Caco-2 (cell line): ENCODE data around the gene ALDH5A1. TPM values are rescaled to one million over a fixed set of nuclear protein-coding genes. Genes with fewer than 3 reads are reported as not detected.
A peak's percentile ranks its signal among the peaks of the same experiment; 100 is the strongest.

Source experiments
- BruUV-seq: library from RNA; stranded (reverse); fragments of 400-500 nt; replicated peaks from 2 replicates; lab custom pipeline; 2021; lab: Mats Ljungman, UMichigan
- CTCF ChIA-PET: fragments of 300-600 bp; sonication (Branson Sonifier 250); formaldehyde crosslinking; loops from one replicate; lab custom pipeline; 2022; ENCODE audit warnings: antibody characterized with exemption; lab: Charles Lee
- POLR2A ChIA-PET: fragments of 300-600 bp; sonication (Branson Sonifier 250); formaldehyde crosslinking; loops from one replicate; lab custom pipeline; 2022; ENCODE audit warnings: antibody characterized with exemption; lab: Charles Lee
- DNase-seq, 2 experiments: peaks; one replicate each; pipeline versions ENCODE4 v3.0.0 to v3.0.0-alpha.2; 2020 to 2022
- H3K27me3 ChIP-seq: replicated peaks from 2 replicates; pipeline ENCODE4 v1.6.0; 2011; ENCODE audit warnings: low read length; ENCODE audit not compliant: control insufficient read depth, insufficient read depth
- H3K36me3 ChIP-seq: 2 replicates; pipeline ENCODE4 v1.5.1; 2011; ENCODE audit warnings: low read length; ENCODE audit not compliant: control insufficient read depth, insufficient read depth
- H3K4me1 ChIP-seq: fragments of 250-450 bp; sonication (Bioruptor Pico); 2 replicates; pipeline ENCODE4 v1.5.1; 2020; ENCODE audit warnings: mild to moderate bottlenecking
- H3K4me3 ChIP-seq: 2 replicates; pipeline ENCODE4 v1.5.1; 2011; ENCODE audit warnings: low read depth, mild to moderate bottlenecking, control low read depth, low read length
- H3K9me3 ChIP-seq: fragments of 250-450 bp; sonication (Bioruptor Pico); 2 replicates; pipeline ENCODE4 v1.5.1; 2020; ENCODE audit warnings: mild to moderate bottlenecking, moderate library complexity
- H3K27ac Mint-ChIP-seq: one replicate; pipeline ENCODE4 v1.8.0; 2022; ENCODE audit warnings: mixed read lengths; ENCODE audit not compliant: unreplicated experiment
- H3K27me3 Mint-ChIP-seq: one replicate; pipeline ENCODE4 v1.8.0; 2022; ENCODE audit warnings: mixed read lengths; ENCODE audit not compliant: insufficient read depth, unreplicated experiment
- H3K36me3 Mint-ChIP-seq: one replicate; pipeline ENCODE4 v1.8.0; 2022; ENCODE audit warnings: mild to moderate bottlenecking, mixed read lengths; ENCODE audit not compliant: insufficient read depth, unreplicated experiment
- H3K4me1 Mint-ChIP-seq: one replicate; pipeline ENCODE4 v1.8.0; 2022; ENCODE audit warnings: low read depth, mixed read lengths; ENCODE audit not compliant: unreplicated experiment
- H3K4me3 Mint-ChIP-seq: one replicate; pipeline ENCODE4 v1.8.0; 2022; ENCODE audit warnings: mild to moderate bottlenecking, moderate library complexity, mixed read lengths; ENCODE audit not compliant: unreplicated experiment
- H3K9me3 Mint-ChIP-seq: one replicate; pipeline ENCODE4 v1.8.0; 2022; ENCODE audit warnings: mixed read lengths; ENCODE audit not compliant: unreplicated experiment
- CTCF ChIP-seq, 2 experiments: fragments of 200-600 bp in 1 of 2; IDR thresholded peaks; 1 replicate in 1 of 2; 2 replicates in 1 of 2; pipeline versions ENCODE4 v1.5.1 to v1.8.0; 2011 to 2022; ENCODE audit warnings: antibody characterized with exemption in 1 of 2, control low read depth in 1 of 2, inconsistent platforms in 1 of 2, low read depth in 1 of 2, low read length in 1 of 2, mild to moderate bottlenecking in 1 of 2, moderate library complexity in 1 of 2; ENCODE audit not compliant: insufficient read depth in 1 of 2, severe bottlenecking in 1 of 2, unreplicated experiment in 1 of 2
- intact Hi-C: fragments of 100-400 bp; cut with micrococcal nuclease; formaldehyde crosslinking; loops from one replicate; pipeline ENCODE4 v1.10.0; 2022; ENCODE audit not compliant: unreplicated experiment
- total RNA-seq: library from RNA; stranded (reverse); gene quantifications from 2 replicates; pipeline ENCODE4 v1.2.3, GENCODE V29; 2022

The ALDH5A1 gene
- total RNA-seq, 1 experiment from 2014 or later: 45.3 TPM

- BruUV-seq: no TSS peak
- Mint-ChIP-seq H3K4me3 (peak overlapping the region; percentile 18), H3K36me3 (no peaks in the 10 kb centered on the region), H3K9me3 (no peaks in the 10 kb centered on the region), H3K4me1 (peaks cover 8% of the 10 kb centered on the region), H3K27ac (no peak overlapping the region), H3K27me3 (peaks cover 4% of the 10 kb centered on the region)
- POLR2A ChIA-PET: no interaction called here
- no peak overlapping the region for H3K4me3 ChIP-seq
- intact Hi-C loops: loop anchor here (1.0 to 10.0 kb wide), 4 partner anchors 61 to 183 kb away; partner anchors contain the start of gene KIAA0319
- CTCF ChIA-PET: interaction anchor here (0.6 to 1.2 kb wide), 3 partner anchors 83 to 712 kb away, joined by 3 to 4 read pairs (median 3); partner anchors contain the start of genes ACOT13 and TDP2
- H3K27me3 ChIP-seq: no peaks in the 10 kb centered on the region
- peak; percentile 64 to 74 for DNase-seq
- no peaks in the 10 kb centered on the region for H3K36me3 ChIP-seq
- H3K9me3 ChIP-seq: no peaks in the 10 kb centered on the region
- peak; percentile 76 to 90 for TF ChIP-seq CTCF (IDR thresholded peaks at IDR 0.05; ENCODE audit: insufficient read depth in 1 of 2, low read depth in 1 of 2, low read length in 1 of 2, severe bottlenecking in 1 of 2, unreplicated experiment in 1 of 2)
- H3K4me1 ChIP-seq: 0 out of 2 replicates have a peak, but pooled peaks cover 5% of the 10 kb centered on the region
Measured at GRCh38 chr6:24583463-24584381, 89.0 kb downstream of the ALDH5A1 start.

- DNase-seq: no peak
- Mint-ChIP-seq H3K27me3 (peaks cover 4% of the 10 kb centered on the region), H3K4me3 (no peak overlapping the region), H3K36me3 (no peaks in the 10 kb centered on the region), H3K4me1 (peaks cover 8% of the 10 kb centered on the region), H3K9me3 (no peaks in the 10 kb centered on the region), H3K27ac (no peak overlapping the region)
- Histone ChIP-seq H3K4me3 (no peak overlapping the region), H3K4me1 (0 out of 2 replicates have a peak, but pooled peaks cover 5% of the 10 kb centered on the region), H3K36me3 (no peaks in the 10 kb centered on the region), H3K27me3 (no peaks in the 10 kb centered on the region), H3K9me3 (no peaks in the 10 kb centered on the region)
- POLR2A ChIA-PET: no interaction called here
- intact Hi-C loops: loop anchor here (5.0 to 10.0 kb wide), 2 partner anchors 60 to 152 kb away; partner anchors contain the start of gene KIAA0319
- BruUV-seq: no TSS peak
- CTCF ChIA-PET: interaction anchor here (0.6 kb wide), 3 partner anchors 21 to 712 kb away, joined by 3 to 5 read pairs (median 4); no protein-coding TSS in a partner anchor
- TF ChIP-seq CTCF (IDR thresholded peaks at IDR 0.05; ENCODE audit: insufficient read depth in 1 of 2, low read depth in 1 of 2, low read length in 1 of 2, severe bottlenecking in 1 of 2, unreplicated experiment in 1 of 2): no peak
Measured at GRCh38 chr6:24584382-24584720, 89.6 kb downstream of the ALDH5A1 start.

Other genes with a start within 250 kb of the ALDH5A1 start
- 175 and 191 TPM in 2 replicates for gene DCDC2, start 136.9 kb upstream of the ALDH5A1 start, total RNA-seq
- 60.9 and 62.3 TPM in 2 replicates for gene MRS2, start 92.0 kb upstream of the ALDH5A1 start, total RNA-seq
- 9.0 and 10.1 TPM in 2 replicates for gene GPLD1, start 5.4 kb upstream of the ALDH5A1 start, total RNA-seq
- gene KIAA0319, start 151.2 kb downstream of the ALDH5A1 start, total RNA-seq: 0.11 and 0.16 TPM in 2 replicates
- 46.7 and 47.2 TPM in 2 replicates for gene TDP2, start 171.9 kb downstream of the ALDH5A1 start, total RNA-seq
- gene ACOT13, start 172.1 kb downstream of the ALDH5A1 start, total RNA-seq: 55.6 and 63.1 TPM in 2 replicates
- 74.2 and 75.3 TPM in 2 replicates for gene C6orf62, start 224.2 kb downstream of the ALDH5A1 start, total RNA-seq